GM12865 (cell line): ENCODE data around the gene RHEBL1.
A peak's percentile ranks its signal among the peaks of the same experiment; 100 is the strongest.

Source experiments
- DNase-seq: peaks from one replicate; pipeline ENCODE4 v3.0.0; 2010; ENCODE audit warnings: low read depth
- H3K4me3 ChIP-seq: 2 replicates; pipeline ENCODE4 v1.5.1; 2011; ENCODE audit warnings: mild to moderate bottlenecking, low read depth, low read length, control low read depth
- TF ChIP-seq, protein P1 (sequence below): IDR thresholded peaks from 2 replicates; pipeline ENCODE4 v1.5.1; 2011; ENCODE audit warnings: low read length, control low read depth, low read depth, inconsistent platforms; ENCODE audit not compliant: insufficient read depth; ENCODE audit errors: missing control alignments

RHEBL1 gene

DNA sequence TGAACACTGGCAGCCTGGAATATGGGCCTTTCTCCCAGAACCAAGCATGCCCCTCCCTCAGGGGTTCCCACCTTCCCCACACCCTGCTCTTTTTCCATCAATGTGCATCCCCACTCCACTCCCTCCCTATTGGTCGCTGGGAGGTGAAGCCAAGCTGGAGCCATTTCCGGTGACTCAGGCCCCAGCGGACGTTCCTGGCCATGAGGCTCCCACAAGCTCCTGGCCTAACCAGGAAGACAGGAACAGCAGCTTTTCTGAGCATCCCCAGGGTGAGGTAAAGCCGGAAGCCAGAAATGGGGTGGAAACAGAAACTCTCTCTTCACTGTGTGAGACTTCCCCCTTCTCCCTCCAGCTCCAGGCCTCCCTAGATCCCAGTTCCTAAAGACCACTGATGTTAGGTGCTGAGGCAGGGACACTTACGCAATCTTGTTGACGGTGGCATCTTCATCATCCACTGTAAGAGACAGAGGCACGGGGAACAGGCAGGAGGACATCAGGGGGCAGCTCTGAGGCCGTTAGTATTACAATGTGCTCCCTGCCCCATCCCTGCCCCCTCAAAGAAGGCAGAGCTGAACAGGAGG is 35.8 kb upstream of the RHEBL1 start:
- no peak for DNase-seq
- TF ChIP-seq, protein P1, sequence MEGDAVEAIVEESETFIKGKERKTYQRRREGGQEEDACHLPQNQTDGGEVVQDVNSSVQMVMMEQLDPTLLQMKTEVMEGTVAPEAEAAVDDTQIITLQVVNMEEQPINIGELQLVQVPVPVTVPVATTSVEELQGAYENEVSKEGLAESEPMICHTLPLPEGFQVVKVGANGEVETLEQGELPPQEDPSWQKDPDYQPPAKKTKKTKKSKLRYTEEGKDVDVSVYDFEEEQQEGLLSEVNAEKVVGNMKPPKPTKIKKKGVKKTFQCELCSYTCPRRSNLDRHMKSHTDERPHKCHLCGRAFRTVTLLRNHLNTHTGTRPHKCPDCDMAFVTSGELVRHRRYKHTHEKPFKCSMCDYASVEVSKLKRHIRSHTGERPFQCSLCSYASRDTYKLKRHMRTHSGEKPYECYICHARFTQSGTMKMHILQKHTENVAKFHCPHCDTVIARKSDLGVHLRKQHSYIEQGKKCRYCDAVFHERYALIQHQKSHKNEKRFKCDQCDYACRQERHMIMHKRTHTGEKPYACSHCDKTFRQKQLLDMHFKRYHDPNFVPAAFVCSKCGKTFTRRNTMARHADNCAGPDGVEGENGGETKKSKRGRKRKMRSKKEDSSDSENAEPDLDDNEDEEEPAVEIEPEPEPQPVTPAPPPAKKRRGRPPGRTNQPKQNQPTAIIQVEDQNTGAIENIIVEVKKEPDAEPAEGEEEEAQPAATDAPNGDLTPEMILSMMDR: no peak
- no peak overlapping the region for H3K4me3 ChIP-seq

DNA sequence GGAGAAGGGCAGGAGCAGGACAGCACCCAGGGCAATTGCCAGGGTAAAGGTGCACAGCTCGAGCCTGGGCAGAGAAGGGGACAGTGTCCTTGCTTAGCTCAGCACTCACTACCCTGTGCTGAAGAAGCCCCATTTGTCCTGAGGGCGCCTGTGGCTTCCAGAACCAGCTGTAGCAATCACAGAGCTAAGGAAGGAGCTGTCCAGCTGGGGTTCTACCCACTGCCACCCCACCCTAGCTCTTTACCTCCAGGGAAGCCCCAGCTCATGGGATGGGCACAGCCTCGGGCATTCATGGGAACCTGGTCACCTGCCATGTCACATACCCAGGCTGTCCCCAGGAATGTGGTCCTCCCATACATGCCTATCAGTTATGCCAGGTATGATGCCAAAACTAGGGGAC is 35.0 kb upstream of the RHEBL1 start:
- TF ChIP-seq, protein P1: no peak
- no peak overlapping the region for H3K4me3 ChIP-seq
- no peak for DNase-seq

DNA sequence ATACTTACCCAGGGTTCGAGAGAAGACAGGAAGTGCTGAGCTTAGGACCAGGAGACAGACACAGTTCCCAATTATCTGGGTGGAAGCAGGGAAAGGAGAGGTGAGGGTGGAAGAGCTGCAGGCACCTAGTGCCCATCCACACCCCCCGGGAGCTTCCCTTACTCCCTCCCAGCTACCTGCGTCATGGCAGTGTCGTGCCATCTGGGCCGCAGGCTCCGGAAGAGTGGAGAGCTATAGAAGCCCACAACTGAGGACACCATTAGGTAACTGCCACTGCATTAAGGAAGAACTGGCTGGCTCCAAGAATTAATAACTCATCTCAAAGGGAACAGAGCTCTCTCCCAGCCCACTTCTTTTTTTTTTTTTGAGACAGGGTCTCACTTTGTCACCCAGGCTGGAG is 30.6 kb upstream of the RHEBL1 start:
- DNase-seq: no peak
- H3K4me3 ChIP-seq: no peak overlapping the region
- TF ChIP-seq, protein P1: no peak

DNA sequence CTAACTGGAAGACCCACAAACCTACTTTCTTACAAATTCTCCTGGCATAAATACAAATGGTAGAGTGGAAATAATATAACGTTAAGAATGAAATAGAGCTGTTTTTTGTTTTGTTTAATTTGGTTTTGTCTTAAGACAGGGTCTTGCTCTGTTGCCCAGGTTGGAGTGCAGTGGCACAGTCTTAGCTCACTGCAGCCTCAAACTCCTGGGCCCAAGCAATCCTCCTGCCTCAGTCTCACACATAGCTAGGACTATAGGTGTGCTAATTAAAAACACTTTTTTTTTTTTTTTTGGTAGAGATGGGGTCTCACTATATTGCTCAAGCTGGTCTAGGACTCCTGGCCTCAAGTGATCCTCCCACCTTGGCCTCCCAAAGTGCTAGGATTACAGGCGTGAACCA is 28.9 kb upstream of the RHEBL1 start:
- H3K4me3 ChIP-seq: no peak overlapping the region
- DNase-seq: no peak

DNA sequence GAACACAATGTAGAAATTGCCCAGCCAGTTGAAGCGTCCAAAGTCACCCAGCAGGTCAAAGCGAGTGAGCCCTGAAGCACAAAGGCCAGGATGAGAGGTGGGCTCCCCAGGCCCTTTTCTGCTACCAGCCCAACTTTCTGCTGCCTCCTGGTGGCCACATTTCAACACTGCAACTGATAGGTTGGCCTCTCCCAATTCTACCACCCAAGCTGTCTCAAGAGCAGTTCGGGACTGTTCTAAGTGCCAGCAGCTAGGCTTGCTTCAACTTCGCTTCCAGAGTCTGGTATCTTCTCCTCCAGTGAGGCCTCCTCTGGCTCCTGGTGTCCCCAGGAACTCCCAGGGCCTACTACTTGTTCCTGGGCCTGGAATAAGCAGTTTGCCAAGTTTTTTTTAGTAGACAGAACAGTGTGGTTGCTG is 28.3 kb upstream of the RHEBL1 start:
- TF ChIP-seq, protein P1: peak; percentile 83
- H3K4me3 ChIP-seq: no peak overlapping the region
- DNase-seq: peak; percentile 68

More for the DNA sequence above, 28.9 kb upstream of the RHEBL1 start:
- TF ChIP-seq, protein P1: no peak

DNA sequence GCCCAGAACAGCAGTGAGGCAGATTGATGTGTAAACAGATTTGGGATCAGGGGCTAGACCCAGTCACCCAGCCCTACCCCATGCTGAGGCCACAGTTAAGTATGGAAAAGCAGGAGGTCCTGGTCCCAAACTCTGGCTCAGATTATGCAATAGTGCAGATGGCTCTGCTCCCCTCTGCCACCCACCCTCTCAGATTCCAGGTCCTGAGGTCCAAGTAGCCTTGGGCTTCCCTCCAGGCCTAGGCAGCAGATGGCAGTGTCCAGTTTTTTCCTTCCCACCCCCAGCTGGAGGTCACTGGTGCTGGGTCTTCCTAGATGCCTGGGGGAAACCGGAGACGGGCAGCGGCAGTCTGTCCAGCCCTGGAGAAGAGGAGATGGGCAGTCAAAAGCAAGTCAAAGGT is 27.6 kb upstream of the RHEBL1 start:
- no peak overlapping the region for H3K4me3 ChIP-seq
- DNase-seq: no peak
- TF ChIP-seq, protein P1: no peak

DNA sequence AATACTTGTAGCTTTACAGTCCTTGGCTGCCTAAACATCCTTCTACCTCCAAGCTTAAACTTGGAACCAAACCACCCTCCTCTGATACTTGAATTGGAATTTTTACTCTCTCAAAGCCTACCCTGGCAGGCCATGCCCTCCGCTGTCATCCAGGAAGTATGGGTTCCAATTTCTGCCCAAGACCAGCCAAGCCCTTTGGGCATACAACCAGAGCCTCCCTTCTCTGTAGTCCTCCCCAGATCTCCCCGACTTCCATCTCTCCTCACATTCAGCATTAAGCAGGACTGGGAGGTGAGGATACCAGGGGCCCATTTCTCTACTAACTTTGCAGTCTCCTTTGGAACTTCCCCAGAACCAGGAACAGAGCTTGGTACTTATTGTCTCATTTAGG is 25.2 kb upstream of the RHEBL1 start:
- TF ChIP-seq, protein P1: no peak
- DNase-seq: no peak
- H3K4me3 ChIP-seq: no peak overlapping the region
